ENCODE results near the gene SASH1. TPM values are rescaled to one million over a fixed set of nuclear protein-coding genes. Genes with fewer than 3 reads are reported as not detected.

The SASH1 gene
- total and polyA plus RNA-seq, 9 donors, result 8.6 to 35.2 (median 18.2) TPM

DNA sequence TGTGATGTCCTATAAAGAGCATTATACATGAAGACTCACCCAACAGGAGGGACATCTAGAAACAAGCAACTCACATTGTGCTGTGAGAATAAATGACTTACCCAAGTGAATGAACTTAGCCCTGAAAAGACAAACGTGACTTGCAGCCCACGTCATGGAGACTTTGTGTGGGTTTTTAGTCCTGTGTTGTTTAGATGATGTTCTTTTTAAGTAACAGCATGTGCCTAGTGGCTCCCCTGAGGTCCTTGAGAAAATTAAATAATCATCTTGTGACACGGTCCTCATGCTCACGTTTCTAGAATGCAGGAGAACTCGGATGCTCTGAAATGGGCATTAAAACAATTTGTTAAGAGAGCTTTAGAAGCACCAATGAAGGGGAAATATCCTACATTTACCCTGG lies 165.1 kb downstream of the SASH1 start:
- Histone ChIP-seq H3K27me3 (no peaks in the 10 kb centered on the region), H3K27ac (peak overlapping the region; percentile 0 to 67), H3K4me3 (no peak overlapping the region), H3K36me3 (no peaks in the 10 kb centered on the region), H3K9me3 (no peaks in the 10 kb centered on the region), H3K4me1 (ENCODE audit: insufficient read depth) (peaks cover 9% of the 10 kb centered on the region)
- 15 to 28% (median 25%) methylated on average over 5 of the region's 5 CpGs for WGBS, 3 donors
- DNase-seq, result no peak
- intact Hi-C loops (cut with DNase I), result no loop called here
- TF ChIP-seq POLR2A (IDR thresholded peaks at IDR 0.05) (no peak), EP300 (IDR thresholded peaks at IDR 0.05) (no peak)
- TF ChIP-seq, protein P1, sequence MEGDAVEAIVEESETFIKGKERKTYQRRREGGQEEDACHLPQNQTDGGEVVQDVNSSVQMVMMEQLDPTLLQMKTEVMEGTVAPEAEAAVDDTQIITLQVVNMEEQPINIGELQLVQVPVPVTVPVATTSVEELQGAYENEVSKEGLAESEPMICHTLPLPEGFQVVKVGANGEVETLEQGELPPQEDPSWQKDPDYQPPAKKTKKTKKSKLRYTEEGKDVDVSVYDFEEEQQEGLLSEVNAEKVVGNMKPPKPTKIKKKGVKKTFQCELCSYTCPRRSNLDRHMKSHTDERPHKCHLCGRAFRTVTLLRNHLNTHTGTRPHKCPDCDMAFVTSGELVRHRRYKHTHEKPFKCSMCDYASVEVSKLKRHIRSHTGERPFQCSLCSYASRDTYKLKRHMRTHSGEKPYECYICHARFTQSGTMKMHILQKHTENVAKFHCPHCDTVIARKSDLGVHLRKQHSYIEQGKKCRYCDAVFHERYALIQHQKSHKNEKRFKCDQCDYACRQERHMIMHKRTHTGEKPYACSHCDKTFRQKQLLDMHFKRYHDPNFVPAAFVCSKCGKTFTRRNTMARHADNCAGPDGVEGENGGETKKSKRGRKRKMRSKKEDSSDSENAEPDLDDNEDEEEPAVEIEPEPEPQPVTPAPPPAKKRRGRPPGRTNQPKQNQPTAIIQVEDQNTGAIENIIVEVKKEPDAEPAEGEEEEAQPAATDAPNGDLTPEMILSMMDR (IDR thresholded peaks at IDR 0.05), result no peak

DNA sequence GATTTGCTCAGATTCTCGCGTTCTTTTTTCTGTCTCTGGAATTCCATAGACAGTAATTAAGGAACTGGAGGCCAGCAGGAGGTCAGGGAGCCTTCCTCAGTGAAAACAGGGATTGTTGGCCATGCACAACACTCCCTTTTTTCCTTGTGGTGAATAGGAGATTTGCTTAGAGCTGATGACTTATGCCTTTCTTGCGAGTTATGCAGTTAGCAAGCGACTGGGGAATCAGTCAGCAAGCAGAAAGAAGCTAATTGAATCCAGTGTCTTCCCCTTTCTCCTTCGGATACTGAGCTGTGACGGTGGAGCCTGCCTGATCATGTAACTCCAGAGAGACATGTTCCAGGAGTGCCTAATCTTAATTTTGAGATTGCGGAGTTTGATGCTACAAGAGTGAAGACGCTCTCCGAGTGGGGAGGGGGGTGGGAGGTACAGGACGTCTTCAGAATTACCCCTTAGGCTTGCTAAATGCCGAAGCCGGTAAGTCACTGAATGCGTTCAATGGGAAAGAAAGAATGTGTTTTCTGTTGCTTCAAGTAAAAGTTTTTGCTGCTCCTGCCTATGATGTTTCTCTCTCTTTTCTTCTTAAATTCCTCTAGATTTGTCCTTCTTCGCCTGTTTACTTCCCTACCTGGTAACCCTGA lies 165.9 kb downstream of the SASH1 start:
- Histone ChIP-seq H3K27ac (peak overlapping the region; percentile 0 to 67), H3K27me3 (no peaks in the 10 kb centered on the region), H3K36me3 (no peaks in the 10 kb centered on the region), H3K4me1 (ENCODE audit: insufficient read depth) (peaks cover 9% of the 10 kb centered on the region), H3K9me3 (no peaks in the 10 kb centered on the region), H3K4me3 (peak overlapping the region; percentile 41)
- WGBS, 3 donors, result 3 to 13% (median 4%) methylated on average over 14 of the region's 14 CpGs
- intact Hi-C loops (cut with DNase I), result no loop called here
- TF ChIP-seq POLR2A (IDR thresholded peaks at IDR 0.05) (no peak), EP300 (IDR thresholded peaks at IDR 0.05) (no peak)
- TF ChIP-seq, protein P1 (IDR thresholded peaks at IDR 0.05), result no peak
- no peak for DNase-seq

DNA sequence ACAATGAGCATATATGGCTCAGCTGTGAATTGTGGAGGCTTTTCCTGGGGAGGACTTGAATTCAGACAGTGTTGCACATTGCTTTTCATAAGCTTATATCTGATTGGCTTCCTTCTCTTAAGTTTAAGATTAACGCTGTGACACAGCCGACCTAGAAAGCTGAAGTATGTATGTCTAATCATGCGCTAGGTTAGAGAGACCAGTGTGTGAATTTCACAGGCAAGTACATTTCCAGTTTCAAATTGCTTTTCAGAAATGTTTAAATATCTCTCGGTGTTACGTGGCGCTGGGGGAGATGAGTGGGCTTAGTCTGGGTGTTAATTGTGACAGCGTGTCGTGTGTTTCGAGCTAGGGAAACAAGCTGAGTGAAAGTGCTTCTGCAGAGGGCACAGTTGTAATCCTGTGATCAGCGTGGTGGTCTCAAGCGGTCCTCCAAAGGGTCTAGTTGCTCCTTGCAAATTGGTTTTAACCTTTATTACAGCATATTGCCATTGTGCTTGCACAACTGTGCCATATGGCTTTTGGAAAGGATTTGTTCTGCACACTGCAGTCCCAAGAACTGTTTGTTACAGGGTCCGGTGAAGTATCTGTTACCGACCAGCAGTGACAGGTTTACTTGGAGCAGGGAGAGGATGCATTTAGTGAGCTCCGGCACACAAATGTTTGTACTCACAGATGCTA lies 166.6 kb downstream of the SASH1 start:
- Histone ChIP-seq H3K4me1 (ENCODE audit: insufficient read depth) (peaks cover 14% of the 10 kb centered on the region), H3K4me3 (peak overlapping the region; percentile 41), H3K27ac (peak overlapping the region in 1 of 2 donors; percentile 67), H3K9me3 (no peaks in the 10 kb centered on the region), H3K27me3 (no peaks in the 10 kb centered on the region), H3K36me3 (no peaks in the 10 kb centered on the region)
- WGBS, 3 donors, result 9 to 13% (median 13%) methylated on average over 14 of the region's 14 CpGs
- intact Hi-C loops (cut with DNase I), result no loop called here
- DNase-seq, result no peak
- TF ChIP-seq EP300 (IDR thresholded peaks at IDR 0.05), result no peak
- TF ChIP-seq, protein P1 (IDR thresholded peaks at IDR 0.05), result no peak

DNA sequence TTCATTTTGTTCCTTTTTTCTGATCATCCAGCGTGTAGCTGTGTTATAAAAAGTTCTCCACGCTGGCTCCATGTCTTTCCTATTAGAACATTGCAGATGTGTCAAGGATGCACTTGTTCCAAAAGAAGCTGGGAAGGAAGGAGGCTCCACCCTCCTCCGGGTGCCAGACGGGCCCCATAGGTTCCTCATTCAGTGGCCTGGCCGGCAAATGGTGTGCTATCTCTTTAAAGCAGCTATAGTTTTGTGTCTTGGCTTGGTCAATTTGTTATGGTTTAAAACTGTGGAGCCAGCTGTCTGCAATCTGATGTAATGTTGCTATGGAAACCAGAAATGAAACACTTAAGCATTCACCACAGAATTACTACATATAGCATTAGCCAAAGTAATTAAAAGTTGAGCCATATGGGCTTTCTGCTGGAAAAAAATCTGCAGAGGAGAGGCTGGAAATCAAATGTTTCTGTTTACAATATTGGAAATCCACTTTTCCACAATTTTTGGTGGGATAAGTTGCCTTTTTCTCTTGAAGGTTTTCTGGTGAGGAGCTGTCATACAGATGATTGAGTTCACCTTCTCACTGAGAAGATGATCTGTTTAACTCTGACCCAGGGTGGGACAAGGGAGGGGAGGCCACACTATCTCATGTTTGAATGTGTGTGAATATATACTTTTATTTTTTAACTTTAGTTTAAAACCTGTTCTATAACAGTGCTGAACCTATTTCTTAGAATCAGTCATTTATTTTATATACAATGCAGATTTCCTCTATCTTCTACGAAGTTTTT lies 167.4 kb downstream of the SASH1 start:
- TF ChIP-seq EP300 (IDR thresholded peaks at IDR 0.05) (no peak), POLR2A (IDR thresholded peaks at IDR 0.05) (no peak)
- TF ChIP-seq, protein P1 (IDR thresholded peaks at IDR 0.05), result no peak
- H3K27ac ChIP-seq, result no peak overlapping the region
- peak overlapping the region; percentile 41 for H3K4me3 ChIP-seq
- no peaks in the 10 kb centered on the region for H3K36me3 ChIP-seq
- H3K4me1 ChIP-seq (ENCODE audit: insufficient read depth), result peaks cover 14% of the 10 kb centered on the region
- no peak for DNase-seq
- intact Hi-C loops (cut with DNase I), result no loop called here
- no peaks in the 10 kb centered on the region for H3K27me3 ChIP-seq
- no peaks in the 10 kb centered on the region for H3K9me3 ChIP-seq
- WGBS, 3 donors, result 10 to 13% (median 11%) methylated on average over 6 of the region's 6 CpGs

Measured in ovary (tissue), 9 donors.